ENCODE results near the gene STPG4. TPM values are rescaled to one million over a fixed set of nuclear protein-coding genes. Genes with fewer than 3 reads are reported as not detected.
"Not testable (repeated sequence)": the region's sequence is repeated elsewhere in the genome, so short reads cannot be mapped to it uniquely, and the experiment has no call there.

STPG4 gene
- total and polyA plus RNA-seq, 2 of the 8 experiments (the other 6 are each of a cell fraction or from before 2014, with no cell fraction given): 0.28 TPM; not detected in 1

- H2BK120ac ChIP-seq (replicated peaks; ENCODE audit: low read depth, low read length); FAIRE-seq; H3K4ac ChIP-seq (replicated peaks; ENCODE audit: insufficient read length, low read depth, low read length); H3K23ac ChIP-seq (ENCODE audit: insufficient read length); H2BK20ac ChIP-seq (ENCODE audit: low read length); H3K79me1 ChIP-seq (ENCODE audit: low read depth, low read length); DNase-seq (ENCODE audit: low read depth in 1 of 2, low spot score in 2 of 2); H2BK12ac ChIP-seq (ENCODE audit: low read depth, low read length); H3K56ac ChIP-seq (replicated peaks; ENCODE audit: insufficient read length, low read depth, low read length); CTCF ChIA-PET (ENCODE audit: partially characterized antibody); H3K23me2 ChIP-seq (ENCODE audit: low read depth, low read length); H3K4me1 ChIP-seq (replicated peaks in 1 of 4; ENCODE audit: control insufficient read depth in 3 of 4, insufficient read depth in 4 of 4, low read length in 3 of 4); H4K5ac ChIP-seq (ENCODE audit: insufficient read length, low read depth, low read length); H3K27ac ChIP-seq (ENCODE audit: low read depth, low read length); H2BK15ac ChIP-seq (ENCODE audit: low read length); H3K4me3 ChIP-seq (ENCODE audit: extremely low read depth in 1 of 4, insufficient read depth in 2 of 4, low read depth in 3 of 4, low read length in 4 of 4); H4K91ac ChIP-seq (replicated peaks; ENCODE audit: insufficient read length, low read length); H3K4me2 ChIP-seq (ENCODE audit: insufficient read depth in 1 of 2, low read depth in 2 of 2, low read length in 2 of 2); H3K14ac ChIP-seq (ENCODE audit: insufficient read length); H2AK5ac ChIP-seq (ENCODE audit: low read depth, low read length); H2BK5ac ChIP-seq (ENCODE audit: low read depth, low read length); H2AFZ ChIP-seq (ENCODE audit: low read length); H3K27me3 ChIP-seq (replicated peaks in 1 of 4; ENCODE audit: control insufficient read depth in 3 of 4, extremely low read depth in 1 of 4, insufficient read depth in 3 of 4, low read length in 3 of 4); H3K9me3 ChIP-seq (ENCODE audit: insufficient read depth in 2 of 2, low read depth in 1 of 2, low read length in 1 of 2); H3K9ac ChIP-seq (replicated peaks in 1 of 4; ENCODE audit: extremely low read depth in 1 of 4, low read depth in 3 of 4, low read length in 3 of 4); H4K8ac ChIP-seq (ENCODE audit: extremely low read depth, insufficient read depth, low read length); H3K18ac ChIP-seq (ENCODE audit: extremely low read depth, low read length): not testable (repeated sequence)
- POLR2A ChIA-PET (ENCODE audit: partially characterized antibody): interaction anchor here (0.6 to 5.7 kb wide), 2 partner anchors 12 to 14 kb away, joined by 3 to 40 read pairs; partner anchors contain the start of gene STPG4
- H4K20me1 ChIP-seq (replicated peaks in 1 of 2; ENCODE audit: control insufficient read depth in 1 of 2, insufficient read depth in 2 of 2, low read length in 2 of 2): peaks cover 30 to 41% of the 10 kb centered on the region in 2 experiments
- 93% methylated on average over 8 of the region's 8 CpGs; no CpG with 5 or more reads in 1 of the 2 experiments for WGBS, 2 experiments (ENCODE audit: extremely low coverage in 1 of 2, insufficient coverage in 1 of 2, insufficient read length in 1 of 2, insufficient replicate concordance in 2 of 2, low coverage in 1 of 2, low lambda C conversion rate in 2 of 2, missing lambda C conversion rate in 1 of 2)
- H3K36me3 ChIP-seq (ENCODE audit: control insufficient read depth in 2 of 4, insufficient read depth in 4 of 4, low read length in 3 of 4): peaks cover 0 to 71% (median 10%) of the 10 kb centered on the region in 4 experiments; a peak in 5 of 8 replicates
- peaks cover 36 to 96% of the 10 kb centered on the region in 2 experiments for H3K79me2 ChIP-seq (ENCODE audit: control insufficient read depth in 1 of 2, insufficient read depth in 2 of 2, low read length in 2 of 2)
Measured at GRCh38 chr2:47168895-47169294, 13.8 kb upstream of the STPG4 start.

Measured in H1 (cell line).